HG03432 (cell line): ENCODE results near the gene SASH3.

ENCODE experiments used
- ATAC-seq: cut with Tn5 transposase; IDR thresholded peaks from one replicate; pipeline ENCODE4 v1.9.1; 2021; ENCODE audit warnings: mild to moderate bottlenecking, moderate library complexity; ENCODE audit not compliant: unreplicated experiment

SASH3 gene

GRCh38 chrX:129808158-129808828, 28.5 kb downstream of the SASH3 start:
- ATAC-seq, result no peak

DNA sequence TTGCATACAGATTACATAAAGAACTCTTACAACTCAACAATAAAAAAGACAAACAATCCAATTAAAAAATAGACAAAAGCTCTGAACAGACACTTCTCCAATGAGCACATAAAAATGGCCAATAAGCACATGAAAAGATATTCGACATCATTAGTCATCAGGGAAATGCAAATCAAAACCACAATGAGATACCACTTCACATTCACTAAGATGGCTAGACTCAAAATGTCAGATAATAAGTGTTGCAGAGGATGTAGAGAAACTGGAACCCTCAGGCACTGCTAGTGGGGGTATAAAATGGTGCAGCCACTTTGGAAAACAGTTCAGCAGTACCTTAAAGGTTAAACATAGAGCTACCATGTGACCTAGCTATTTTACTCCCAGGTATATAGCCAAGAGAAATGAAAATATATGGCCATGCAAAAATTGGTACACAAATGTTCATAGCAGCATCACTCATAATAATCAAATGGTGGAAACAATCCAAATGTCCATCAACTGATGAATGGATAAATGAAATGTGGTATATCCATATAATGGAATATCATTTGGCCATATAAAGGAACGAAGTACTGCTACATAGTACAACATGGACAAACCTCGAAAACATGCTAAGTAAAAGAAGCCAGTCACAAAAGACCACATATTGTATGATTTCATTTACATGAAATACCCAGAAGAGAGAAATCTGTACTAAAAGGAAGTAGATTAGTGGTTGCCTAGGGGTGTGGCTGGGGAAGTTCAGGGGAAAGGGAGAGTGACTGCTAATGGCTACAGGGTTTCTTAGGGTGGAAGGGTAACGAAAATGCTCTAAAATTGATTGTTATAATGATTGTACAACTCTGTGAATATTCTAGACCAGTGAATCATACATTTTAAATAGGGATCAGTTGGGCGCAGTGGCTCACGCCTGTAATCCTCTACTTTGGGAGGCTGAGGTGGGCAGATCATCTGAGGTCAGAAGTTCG, 29.4 kb downstream of the SASH3 start:
- ATAC-seq, result no peak

- no peak for ATAC-seq
These were observed 34.1 kb downstream of the SASH3 start for GRCh38 chrX:129813662-129814368.

- ATAC-seq, result no peak
These were observed 38.4 kb downstream of the SASH3 start for GRCh38 chrX:129818123-129818522.

DNA sequence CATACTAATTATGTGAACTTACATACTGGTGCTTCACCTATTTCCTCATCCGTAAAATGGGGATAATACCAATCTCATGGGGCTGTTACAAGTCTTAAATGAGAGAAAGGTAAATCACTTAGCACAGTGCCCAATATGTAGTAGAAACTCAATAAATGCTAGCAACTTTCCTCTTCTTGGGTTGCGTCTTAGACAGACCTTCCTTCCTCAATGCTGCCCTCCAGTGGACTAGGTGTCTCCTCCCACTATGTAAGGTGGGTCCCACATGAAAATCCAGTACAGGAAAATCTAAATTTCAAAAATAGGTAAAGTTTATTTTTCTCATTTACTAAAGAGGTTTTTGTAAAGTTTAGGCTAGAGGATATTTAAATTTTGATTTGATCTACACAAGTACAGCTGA, 43.4 kb downstream of the SASH3 start:
- no peak for ATAC-seq

DNA sequence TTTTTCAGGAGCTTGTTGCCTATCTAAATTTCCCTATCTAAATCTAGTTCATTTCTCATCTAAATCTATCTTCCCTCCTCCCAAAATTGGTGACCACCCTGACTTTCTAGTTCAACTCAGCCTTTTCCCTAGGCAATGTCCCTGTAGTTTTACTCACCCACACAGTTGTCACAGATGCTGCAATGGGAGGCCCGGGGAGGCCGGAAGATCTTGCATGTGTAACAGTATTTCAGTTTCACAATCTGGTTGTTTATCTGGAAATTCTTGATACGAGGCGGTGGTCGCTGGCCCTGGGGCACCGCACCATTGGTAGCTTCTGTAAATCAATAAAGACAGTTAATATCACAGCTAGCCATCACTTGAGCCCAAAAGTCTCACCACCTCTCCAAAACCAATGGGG, 43.8 kb downstream of the SASH3 start:
- ATAC-seq, result no peak

DNA sequence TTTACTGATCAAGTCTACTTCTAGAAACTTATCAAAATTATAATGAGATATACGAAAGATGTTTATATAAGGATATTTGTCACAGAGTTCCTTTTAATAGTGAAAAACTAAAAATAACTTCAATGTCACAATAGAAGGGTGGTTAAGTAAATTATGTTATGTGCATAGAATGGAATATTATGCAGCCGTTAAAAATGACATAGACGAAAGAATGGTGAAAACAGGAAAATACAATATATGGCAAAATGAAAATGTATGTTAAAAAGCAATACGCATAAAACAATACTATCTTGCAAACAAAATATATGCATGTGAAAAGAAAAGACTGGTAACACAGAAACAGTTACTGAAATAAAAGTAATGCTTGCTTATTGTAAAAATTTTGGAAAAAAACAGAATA, 44.9 kb downstream of the SASH3 start:
- no peak for ATAC-seq

DNA sequence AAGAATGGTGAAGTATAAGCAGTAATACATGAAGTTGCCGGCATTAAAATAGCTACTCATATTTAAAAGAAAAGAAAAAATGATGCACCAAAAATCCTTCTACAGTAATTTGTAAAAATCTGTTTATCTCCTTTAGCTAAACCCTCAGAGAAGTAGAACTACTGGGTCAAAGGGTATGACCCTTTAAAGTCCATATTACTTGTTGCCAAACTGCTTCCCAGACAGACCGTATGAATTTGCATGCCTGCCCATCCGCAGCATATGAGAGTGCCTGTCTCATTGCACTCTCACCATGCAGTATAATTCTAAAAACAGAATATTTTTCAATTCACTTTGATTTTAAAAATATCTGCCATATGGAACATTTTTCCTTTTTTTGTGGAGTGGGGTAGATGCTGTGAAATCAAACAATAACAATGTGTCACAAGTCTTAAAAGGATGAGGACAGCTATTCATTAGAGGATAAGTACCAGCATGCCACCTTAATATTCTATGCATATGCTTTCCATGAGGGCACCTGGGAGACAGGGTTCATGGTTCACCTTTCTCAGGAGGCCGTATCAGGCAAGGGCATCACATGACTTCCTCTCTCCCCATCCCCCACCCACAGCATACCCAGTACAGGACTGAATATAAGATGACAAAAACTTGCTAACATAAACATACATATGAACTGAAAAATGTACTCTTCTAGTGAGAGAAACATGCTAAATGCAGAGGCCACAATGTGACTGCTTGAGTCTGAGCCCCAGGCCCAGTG, 46.2 kb downstream of the SASH3 start:
- no peak for ATAC-seq

DNA sequence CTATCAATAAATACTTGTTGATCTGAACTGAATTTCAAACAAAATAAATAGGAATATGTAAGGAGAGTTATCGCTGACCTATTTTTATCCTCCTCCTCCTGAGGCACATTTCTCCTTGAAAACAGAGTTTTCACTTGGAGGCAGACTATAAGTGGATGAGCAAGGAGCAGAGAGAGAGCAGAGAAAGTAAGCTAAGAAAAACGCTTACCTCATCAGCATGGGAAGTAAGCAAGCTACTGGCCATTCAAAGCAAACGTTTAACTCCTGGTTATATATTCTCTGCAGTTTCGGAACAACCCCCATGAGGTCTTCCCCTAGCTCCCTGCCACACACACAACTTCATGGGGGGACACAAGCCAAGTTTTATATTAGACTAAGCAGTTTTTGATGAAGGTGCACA, 50.7 kb downstream of the SASH3 start:
- no peak for ATAC-seq

- ATAC-seq, result no peak
These were observed 51.5 kb downstream of the SASH3 start for GRCh38 chrX:129831091-129831885.

GRCh38 chrX:129833153-129833990, 53.6 kb downstream of the SASH3 start:
- ATAC-seq, result no peak

DNA sequence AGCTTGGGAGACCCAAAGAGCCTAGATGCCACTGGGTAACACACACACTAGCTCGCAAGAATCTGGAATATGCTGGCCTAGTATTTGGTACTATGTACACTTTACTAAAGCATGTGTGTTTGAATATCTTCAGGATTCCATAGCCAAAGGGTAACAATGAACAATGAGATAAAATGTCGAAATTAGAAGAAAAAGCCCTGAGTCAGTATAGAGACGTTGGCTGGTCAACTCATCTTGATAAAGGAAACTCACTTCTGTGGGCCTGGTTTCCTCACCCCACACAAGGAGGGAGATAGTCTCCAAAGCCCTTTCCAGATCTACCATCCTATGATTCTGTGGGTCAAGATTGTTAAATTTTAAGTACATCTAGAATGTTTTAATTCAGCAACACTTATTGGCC, 57.1 kb downstream of the SASH3 start:
- no peak for ATAC-seq

DNA sequence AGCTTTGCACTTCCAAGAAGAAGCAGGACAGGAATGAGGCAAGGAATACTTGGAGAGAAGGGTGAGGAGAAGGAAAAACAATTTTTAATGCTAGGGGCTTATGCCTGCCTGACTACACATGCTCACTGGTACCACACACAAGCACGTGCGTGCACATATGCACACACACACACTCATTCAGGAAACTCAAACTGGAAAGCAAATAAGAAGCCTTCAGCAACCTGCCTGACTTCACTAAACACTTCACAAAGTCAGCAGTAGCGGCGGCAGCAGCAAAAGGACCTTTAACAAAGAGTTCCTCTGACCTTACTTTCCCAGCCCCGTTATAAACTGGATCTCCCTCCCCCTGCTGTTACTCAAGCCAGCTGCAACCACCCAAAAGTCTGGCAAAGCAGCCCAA, 60.6 kb downstream of the SASH3 start:
- ATAC-seq, result no peak

DNA sequence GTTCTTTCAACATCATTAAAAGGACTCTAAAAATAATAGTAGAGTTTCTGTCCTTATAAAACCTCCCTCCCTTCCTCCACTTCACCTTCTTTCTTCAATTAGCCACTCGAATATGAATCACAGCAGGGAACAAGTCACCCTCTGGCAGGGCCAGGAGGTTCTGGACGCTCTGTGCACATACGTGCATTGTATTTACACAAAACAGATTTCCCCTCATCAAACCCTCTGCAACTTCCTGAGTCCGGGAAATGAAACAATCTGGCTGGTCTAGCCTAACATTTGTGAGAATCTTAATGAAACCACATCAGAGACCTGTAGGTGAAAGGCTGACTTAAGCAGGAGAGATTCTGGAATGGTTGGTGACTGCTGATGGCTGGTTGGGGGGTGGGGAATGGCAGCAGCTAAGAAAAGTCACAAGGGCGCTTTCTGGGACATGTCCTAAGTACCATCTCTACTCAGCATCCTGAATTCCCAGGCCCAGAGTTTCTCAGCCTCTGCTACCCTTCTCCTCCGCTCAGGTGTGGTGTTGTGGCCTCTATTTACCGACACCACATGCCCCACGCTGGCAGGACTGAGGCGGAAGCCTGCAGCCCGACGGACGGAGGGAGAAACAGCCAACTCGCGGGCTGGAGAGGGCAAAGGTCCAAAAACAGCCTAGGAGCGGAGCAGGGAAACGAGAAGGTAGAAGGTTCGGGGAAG, 62.9 kb downstream of the SASH3 start:
- ATAC-seq, result no peak

- no peak for ATAC-seq
These were observed 63.4 kb downstream of the SASH3 start for GRCh38 chrX:129843209-129843458.

- ATAC-seq, result peak; percentile 99
These were observed 63.9 kb downstream of the SASH3 start, which contains the start of gene ZDHHC9 for GRCh38 chrX:129843459-129844306. ZDHHC9 (minus strand) TSS chrX:129843886; CDS start chrX:129841945, 1,941 bp downstream.
